GM19043 (cell line): Measurements from ENCODE around the gene ZNRD2.

Experiments
- ATAC-seq: cut with Tn5 transposase; IDR thresholded peaks from one replicate; pipeline ENCODE4 v1.9.1; 2021; ENCODE audit warnings: low read depth; ENCODE audit not compliant: unreplicated experiment

ZNRD2 gene

DNA sequence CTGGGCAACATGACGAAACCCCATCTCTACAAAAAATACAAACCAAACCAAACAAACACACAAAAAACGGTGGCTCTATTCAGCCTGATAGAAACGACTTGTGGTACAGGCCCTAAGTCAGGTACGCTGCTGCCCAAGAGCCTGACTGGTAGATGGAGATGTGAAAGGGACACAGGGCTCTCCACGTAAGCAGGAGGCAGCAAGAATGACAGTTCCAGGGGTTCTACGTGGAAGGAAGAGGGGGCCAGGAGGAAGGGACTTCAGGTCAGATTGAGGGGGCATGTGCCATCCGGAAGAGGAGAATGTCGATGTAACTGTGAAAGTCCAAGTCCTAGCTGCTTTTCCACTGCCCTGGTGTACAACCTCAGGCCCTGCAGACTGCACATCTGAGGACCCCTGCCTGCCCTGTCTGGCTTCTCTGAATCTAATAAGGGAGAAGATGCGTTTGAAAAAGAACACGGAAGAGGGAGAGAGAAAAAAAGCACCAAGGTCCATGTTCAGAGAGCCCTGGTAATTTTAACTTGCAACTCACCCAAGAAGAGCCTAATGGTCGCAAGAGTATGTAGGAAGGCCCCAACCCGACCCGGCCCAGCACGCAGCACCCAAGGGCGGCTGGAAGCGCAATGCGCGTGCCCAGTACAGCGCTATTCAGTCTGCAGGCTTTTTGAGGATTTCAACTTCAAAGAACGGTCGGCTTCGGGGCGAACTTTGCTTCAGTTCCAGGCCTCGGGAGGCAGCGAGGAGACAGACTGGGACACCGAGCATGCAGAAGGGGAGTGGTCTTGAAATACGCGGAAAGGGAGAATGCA, 909 bp upstream of the ZNRD2 start:
- peak; percentile 6 for ATAC-seq

DNA sequence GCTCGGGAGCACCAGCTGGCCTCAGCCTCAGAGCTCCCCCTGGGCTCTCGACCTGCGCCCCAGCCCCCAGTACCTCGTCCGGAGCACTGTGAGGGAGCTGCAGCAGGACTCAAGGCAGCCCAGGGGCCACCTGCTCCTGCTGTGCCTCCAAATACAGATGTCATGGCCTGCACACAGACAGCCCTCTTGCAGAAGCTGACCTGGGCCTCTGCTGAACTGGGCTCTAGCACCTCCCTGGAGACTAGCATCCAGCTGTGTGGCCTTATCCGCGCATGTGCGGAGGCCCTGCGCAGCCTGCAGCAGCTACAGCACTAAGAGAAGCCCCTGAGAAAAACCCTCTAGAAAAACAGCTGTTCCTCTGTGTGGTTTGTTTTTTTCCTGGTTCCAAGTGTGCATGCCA, 1.1 kb downstream of the ZNRD2 start:
- no peak for ATAC-seq

DNA sequence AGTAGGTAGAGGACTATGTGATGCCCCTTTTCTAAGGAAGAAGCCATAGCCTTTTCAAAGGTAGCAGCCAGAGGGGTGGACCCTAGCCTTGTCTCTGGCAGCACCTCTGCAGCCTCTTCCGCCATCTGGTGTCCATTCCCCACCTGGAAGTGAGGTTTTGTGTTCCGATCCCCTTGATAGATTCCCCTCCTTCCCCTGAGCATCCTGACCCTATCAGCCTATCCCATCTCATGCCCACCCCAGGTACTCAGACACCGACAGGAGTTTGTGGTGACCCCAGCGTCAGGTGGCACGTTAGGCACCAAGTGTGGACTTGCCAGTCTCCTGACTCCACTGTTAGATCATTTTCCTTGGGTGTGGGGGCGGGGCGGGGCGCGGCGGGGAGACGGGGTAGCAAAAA, 1.7 kb downstream of the ZNRD2 start:
- ATAC-seq, result no peak

DNA sequence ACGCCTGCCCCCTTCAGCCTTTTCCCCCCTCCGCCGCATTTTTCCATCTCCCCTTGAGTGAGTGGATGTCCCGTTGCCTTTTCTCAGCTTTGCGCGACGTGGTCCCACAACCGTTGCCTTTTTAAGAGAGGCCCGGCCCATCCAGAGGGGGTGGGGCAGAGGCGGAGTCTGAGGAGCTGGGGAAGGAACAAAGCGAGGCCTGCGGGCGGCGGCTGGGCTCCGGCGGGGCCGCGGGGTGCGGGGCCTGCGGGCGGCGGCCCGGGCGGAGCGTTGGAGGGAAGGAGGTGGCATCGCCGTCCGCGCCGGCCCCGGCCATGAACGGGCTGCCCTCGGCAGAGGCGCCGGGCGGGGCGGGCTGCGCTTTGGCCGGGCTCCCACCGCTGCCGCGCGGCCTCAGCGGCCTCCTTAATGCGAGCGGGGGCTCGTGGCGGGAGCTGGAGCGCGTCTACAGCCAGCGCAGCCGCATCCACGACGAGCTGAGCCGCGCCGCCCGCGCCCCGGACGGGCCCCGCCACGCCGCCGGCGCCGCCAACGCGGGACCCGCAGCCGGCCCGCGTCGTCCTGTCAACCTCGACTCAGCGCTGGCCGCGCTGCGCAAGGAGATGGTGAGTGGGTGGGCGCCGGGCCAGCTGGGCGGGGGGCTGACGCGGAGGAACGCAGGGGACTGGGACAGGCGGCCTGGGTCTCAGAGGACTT, 2.2 kb downstream of the ZNRD2 start, which contains the start of gene FAM89B:
Gene FAM89B, plus strand, starts transcription at position 183 of the 696 bp plus-strand sequence. Its CDS starts 132 bp downstream, at position 315.
- ATAC-seq, result no peak

DNA sequence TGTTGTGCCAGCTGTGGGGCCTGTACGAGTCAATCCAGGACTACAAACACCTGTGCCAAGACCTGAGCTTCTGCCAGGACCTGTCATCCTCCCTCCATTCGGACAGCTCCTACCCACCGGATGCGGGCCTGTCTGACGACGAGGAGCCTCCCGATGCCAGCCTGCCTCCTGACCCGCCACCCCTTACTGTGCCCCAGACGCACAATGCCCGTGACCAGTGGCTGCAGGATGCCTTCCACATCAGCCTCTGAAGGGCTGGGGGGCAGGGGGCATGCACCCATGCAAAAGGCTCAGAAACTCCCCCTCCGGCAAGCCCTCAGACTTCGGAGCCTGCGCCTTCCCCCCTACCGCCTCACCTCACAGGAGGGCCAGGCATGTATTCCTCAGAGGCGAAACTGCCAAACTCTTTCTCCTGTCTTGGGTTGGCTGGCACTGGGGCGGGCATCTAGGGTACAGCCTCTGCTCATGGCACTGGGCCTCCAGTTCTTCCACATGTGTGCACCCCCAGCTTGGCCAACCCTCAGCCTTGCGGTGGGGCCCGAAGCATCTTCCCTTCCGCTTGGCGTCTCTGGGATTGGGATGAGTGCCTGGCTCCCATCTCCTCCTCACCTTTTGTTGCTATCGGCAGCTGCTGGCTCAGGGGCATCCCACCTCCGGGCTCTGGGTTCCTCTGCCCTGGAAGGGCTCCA, 3.3 kb downstream of the ZNRD2 start:
- no peak for ATAC-seq

DNA sequence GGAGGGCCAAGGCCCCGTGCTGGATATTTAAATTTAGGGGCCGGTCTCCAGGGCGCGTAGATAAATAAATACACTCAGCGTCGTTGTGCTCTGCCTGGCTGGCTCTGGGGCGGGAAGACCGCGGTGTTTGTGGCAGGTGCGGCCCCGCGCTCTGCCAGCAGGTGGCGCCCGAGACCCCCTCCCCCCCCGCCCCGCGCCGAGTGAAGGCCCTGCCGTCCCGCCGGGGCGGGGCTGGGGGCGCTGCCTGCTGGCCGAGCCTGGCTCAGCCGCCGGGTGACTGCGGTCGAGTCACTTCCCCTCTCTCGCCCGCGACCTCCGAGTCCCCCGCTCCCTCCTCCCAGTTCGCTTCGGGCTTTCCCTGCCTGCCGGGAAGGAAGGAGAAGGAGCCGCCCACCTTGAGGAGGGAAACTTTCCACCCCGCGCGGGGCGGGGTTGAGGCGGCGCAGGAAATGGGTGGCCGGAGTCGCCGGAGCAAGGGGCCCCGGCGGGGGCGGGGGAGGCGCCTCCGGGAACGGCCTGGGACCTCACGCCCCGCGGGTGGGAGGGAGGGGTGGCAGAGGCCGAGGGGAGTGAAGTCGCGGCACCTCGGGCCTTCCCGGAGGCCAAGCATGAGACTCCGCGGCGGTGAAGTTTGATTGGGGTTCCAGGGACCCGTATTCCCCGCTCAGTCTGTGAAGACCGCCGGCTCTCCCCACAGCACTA, 4.0 kb downstream of the ZNRD2 start:
- ATAC-seq, result peak; percentile 27

DNA sequence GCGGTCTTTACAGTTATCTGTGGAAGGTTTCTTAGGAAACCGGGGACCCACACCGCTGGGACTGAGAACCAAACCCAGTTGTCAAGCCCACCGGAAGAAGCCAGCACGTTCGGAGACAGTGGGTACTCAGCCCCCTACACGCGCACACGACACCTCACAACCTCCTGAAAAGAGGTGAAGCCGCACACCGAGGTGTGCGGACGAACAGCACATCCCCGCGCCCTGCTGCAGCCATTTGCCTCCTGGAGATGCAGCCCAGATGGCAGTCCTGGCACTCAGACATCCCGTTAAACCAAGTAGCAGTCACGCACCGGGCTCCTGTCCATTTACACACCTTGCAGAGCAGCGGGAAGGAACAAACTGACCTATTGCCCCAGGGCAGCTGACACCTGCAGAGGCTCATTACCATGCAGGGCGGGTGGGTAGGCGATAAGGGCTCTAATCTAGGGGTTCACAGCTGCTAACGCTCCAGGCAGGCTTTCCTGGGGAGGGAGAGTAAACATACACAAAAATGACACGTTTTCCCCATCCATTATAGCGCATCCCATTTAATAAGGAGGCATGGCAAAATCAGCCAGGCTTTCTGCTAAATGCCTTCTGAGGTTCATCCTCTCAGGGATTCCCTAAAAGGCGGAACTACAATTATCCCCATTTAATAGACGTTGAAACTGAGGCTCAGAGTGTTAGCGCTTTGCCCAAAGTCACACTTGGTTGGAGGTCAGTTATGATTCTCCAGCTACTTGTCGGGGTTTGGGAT, 4.7 kb downstream of the ZNRD2 start:
- ATAC-seq, result no peak

DNA sequence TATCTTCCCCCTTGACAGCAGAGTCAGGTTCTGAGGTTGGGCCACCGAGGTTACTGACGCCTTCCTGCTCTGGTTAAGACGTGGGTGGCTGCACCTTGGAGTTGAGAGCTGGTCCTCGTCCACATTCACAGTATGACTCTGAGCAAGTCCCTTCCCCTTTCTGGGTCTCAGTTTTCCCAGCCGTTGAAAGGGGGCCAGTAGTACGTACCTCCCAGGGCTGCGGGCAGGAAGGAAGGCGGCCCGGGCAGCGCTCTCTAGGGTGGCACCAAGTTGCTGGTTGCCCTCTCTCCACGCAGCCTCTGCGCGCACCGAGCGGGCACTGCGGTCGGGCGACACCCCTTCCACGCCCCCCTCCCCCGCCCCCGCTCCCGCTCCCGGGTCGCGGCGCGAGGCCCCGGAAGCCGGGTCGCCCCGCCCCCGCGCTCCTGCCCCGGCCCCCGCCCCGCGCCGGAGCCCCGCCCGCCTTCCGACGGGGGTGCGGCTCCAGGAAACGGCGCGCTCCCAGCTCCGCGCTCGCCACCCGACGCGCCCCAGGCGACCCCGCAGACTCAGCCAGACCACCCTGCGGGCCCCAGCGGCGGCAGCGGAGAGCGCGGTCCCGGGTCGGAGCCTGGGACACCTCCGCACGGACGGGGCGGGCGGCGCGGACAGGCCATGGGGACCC, 5.4 kb downstream of the ZNRD2 start, which contains the start of gene EHBP1L1:
Gene EHBP1L1, plus strand, starts transcription at position 486 of the 664 bp plus-strand sequence. CDS start 250 bp downstream, outside the sequence.
- no peak for ATAC-seq

DNA sequence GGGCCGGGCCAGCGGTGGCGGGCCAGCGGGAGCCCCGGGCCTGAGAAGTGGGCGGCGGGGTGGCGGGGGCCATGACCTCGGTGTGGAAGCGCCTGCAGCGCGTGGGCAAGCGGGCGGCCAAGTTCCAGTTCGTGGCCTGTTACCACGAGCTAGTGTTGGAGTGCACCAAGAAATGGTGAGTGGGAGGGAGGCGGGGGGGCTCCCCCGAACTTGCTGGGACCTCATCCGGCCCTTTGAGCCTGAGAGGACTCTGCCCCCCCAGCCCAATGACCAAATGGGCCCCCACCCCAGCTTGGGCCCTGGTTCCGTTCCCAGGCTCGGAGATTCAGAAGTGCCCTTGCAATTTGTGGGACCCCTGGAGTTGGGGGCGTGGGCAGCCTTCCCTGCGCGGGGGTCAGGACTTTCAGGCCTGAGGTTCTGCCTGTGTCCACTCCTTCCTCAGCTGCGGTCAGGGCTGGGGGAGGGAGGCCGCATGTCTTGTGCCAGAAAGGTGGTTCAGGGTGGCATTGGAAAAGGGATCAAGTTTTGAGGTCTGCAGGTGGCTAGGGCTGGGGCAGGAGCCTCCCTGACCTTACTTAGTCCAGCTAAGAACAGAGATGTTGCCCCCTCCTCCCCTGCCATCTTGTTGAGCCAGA, 6.1 kb downstream of the ZNRD2 start:
- no peak for ATAC-seq

DNA sequence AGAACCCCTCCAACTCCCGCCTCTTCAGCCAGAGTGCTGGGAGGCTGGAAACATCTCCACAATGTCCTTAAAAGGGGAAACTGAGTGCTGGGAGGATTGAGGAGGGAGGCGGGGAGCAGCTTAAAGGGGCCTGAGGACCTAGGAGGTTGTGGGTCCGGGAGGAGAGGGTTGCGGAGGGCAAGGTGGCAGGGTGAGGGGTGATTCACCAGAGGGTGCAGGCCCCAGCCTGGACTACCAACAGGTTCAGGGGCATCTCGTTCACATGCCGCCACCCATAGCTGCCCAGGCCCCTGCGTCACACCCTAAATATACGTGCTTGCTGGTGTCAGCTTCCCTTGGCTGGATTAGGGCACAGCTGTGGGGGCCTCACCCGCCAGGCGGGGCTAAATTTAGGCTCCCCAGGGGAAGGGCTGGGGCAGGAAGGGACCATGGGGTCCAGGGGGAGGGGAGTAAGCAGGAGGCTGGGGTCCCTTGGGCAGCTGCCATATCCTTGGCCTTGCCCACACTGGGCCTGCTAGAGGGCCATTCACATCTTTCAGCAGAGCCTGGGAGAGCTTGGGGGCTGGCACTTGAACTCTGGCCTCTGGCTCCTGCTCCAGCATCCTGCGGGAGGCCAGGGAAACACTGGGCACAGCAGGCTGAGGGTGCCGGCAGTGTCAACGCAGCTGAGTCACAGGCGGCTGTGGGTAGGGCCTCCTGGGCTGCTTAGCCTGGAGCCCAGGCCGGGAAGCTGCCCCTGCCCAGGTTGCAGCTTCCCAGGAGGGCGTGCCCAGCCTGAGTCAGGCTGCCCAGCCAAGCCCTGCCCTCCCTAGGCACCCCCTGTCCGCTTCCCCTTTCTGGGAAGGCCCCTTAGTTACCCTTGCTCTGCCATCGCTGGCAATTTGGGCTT, 6.8 kb downstream of the ZNRD2 start:
- ATAC-seq, result no peak

DNA sequence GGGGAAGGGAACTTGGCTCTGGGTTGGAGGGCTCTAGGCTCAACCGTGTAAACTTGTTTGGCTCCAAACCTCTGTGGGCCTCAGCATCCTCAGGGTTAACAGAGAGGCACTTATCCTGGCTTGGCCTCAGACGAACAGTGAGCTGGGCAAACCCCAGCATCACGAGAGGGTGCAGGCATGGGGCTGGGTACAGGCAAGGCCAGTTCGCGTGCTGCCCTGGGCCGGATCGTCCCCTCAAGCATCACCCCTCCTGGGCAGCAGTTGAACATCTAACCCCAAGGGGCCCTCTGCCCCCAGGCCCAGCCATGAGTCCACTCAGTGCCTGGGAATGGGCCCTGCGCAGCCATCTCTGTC, 7.5 kb downstream of the ZNRD2 start:
- ATAC-seq, result no peak

DNA sequence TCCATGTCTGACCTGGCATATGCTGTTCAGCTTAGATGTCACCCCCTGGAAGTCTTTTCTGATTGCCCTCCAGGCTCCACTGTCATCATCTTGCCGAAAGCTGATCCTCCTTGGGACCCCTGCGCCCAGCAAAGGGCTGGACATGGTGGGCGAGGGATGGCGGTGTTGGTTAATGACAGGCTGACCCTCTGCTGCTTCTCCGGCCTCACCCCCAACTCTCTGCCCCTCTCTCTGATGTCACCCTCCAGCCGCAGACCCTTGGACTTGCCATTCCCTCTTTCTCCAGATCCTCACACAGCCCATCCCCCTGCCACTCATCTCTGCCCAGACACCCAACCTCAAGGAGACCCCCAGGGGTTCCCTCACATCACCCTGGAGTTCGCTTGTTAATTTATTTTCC, 7.9 kb downstream of the ZNRD2 start:
- ATAC-seq, result no peak

DNA sequence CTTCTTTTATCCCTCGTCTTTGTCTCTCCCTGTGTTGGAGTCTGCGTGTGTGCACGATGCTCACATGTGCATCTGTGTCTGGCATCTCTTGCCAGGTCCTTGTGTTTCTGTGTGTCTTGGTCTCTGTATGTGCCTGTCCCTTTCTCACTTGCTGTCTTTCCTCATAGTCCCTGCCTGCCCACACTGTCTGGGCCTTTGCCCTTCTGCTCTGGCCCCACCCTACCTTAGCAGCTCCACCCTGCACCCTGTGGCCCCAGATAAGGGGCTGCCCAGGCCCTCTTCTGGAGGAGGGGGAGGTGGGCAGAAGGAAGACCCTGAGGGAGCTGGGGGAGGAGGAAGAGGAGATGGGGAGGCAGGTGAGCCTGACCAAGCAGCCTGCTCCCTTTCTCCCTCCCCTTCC, 8.4 kb downstream of the ZNRD2 start:
- no peak for ATAC-seq

DNA sequence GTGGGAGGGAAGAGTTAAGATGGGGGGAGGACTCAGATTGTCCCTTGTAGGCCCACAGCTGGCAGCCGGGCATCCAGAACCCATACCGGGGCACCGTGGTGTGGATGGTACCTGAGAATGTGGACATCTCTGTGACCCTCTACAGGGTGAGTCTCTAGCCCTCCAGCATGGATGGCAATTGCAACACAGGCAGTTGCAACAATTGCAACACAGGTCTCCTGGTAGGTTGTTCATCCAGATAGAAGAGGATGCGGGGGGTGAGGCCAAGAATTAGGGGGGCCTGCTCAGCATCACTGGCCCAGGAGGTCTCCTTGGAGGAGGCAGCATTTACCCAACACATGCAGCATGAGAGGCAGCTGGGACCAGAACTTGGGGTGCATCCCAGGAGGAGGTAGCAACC, 9.0 kb downstream of the ZNRD2 start:
- no peak for ATAC-seq

DNA sequence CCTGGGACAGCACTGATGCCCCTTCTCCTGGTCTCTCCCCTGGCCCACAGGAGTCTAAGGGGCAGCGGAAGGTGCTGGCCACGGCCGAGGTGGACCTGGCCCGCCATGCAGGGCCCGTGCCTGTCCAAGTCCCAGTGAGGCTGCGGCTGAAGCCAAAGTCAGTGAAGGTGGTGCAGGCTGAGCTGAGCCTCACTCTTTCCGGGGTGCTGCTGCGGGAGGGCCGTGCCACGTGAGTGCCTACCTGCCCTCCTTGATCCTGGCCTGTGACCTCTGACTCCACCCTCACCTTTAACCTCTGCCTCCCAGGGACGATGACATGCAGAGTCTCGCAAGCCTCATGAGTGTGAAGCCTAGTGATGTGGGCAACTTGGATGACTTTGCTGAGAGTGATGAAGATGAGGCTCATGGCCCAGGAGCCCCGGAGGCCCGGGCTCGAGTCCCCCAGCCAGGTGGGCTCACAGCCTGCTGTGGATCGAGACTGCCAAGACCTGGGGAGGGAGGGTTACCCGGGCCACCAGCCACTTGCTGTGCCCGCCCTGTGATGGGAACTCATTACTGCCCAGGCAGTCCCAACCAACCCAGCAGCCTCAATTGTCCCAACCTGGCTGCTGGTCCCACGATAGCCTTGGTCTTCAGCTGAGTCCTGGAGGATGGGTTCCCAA, 9.9 kb downstream of the ZNRD2 start:
- ATAC-seq, result no peak

DNA sequence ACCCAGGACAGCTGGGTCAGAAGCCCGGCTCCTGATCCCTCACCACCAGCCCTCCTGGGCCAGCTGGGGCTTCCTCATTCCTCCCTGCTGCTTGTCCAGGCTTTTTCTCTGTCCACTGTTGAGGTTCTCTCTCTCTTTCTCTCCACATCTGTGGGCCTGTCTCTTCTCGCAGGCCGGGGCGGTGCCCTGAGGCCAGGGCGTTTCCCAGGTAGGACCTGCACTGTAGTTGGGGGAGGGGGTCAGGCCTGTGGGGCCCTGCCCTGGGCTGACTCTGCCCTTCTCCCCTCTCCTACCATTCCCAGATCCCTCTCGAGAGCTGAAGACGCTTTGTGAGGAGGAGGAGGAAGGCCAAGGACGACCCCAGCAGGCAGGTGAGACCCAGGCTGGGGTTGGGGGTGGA, 10.5 kb downstream of the ZNRD2 start:
- ATAC-seq, result no peak

DNA sequence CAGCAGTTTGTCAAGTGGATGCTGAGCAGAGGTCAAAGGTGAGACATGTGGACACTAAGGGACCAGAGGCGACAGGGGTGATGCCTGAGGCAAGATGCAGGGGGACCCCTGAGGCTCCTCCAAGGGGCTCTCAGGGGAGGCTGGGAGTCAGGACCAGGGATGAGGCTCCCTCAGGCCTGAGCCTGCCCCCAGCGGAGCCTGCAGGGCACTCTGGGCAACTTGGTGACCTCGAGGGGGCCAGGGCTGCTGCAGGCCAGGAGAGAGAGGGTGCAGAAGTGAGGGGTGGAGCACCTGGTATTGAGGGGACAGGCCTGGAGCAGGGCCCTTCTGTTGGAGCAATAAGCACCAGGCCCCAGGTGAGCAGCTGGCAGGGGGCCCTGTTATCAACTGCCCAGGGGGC, 11.7 kb downstream of the ZNRD2 start:
- ATAC-seq, result no peak

DNA sequence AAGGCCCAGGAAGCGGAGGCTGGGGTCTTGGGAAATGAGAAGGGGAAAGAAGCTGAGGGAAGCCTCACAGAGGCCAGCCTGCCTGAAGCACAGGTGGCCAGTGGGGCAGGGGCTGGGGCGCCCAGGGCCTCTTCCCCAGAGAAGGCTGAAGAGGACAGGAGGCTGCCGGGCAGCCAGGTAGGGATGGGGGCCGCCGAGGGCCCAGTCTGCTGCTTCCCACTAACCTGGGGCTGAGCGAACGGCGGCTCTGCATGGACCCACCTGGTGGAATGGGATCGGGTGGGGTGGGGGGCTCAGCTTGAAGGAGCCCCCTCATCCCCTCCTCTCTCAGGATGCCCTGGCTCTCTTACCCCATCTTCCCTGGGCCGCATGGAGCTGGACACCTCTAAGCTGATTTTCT, 13.3 kb downstream of the ZNRD2 start:
- no peak for ATAC-seq
